ENCODE data around the gene RNF169.

DNA sequence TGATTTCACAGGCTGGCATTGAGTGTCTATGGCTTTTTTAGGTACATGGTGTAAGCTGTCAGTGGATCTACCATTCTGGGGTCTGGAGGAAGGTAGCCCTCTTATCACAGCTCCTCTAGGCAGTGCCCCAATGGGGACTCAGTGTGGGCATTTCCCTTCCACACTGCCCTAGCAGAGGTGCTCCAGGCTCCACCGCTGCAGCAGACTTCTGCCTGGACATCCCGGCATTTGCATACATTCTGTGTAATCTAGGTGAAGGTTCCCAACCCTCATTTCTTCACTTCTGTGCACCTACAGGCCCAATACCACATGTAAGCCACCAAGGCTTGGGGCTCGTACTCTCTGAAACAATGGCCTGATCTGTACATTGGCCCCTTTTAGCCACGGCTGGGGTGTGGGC, 78.3 kb downstream of the RNF169 start:
- TF ChIP-seq, protein P1, sequence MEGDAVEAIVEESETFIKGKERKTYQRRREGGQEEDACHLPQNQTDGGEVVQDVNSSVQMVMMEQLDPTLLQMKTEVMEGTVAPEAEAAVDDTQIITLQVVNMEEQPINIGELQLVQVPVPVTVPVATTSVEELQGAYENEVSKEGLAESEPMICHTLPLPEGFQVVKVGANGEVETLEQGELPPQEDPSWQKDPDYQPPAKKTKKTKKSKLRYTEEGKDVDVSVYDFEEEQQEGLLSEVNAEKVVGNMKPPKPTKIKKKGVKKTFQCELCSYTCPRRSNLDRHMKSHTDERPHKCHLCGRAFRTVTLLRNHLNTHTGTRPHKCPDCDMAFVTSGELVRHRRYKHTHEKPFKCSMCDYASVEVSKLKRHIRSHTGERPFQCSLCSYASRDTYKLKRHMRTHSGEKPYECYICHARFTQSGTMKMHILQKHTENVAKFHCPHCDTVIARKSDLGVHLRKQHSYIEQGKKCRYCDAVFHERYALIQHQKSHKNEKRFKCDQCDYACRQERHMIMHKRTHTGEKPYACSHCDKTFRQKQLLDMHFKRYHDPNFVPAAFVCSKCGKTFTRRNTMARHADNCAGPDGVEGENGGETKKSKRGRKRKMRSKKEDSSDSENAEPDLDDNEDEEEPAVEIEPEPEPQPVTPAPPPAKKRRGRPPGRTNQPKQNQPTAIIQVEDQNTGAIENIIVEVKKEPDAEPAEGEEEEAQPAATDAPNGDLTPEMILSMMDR (IDR thresholded peaks at IDR 0.05) = no peak
- TF ChIP-seq POLR2A (IDR thresholded peaks at IDR 0.05) = no peak
- TF ChIP-seq POLR2AphosphoS5 (IDR thresholded peaks at IDR 0.05) = no peak
